COLO668 (cell line): ENCODE measurements around the gene MYOM3.
"Not testable (repeated sequence)": the region's sequence is repeated elsewhere in the genome, so short reads cannot be mapped to it uniquely, and the experiment has no call there.

Source experiments
- DNase-seq: peaks from one replicate; lab custom pipeline; 2025; ENCODE audit not compliant: unreplicated experiment; lab: John Stamatoyannopoulos, UW

Gene MYOM3

GRCh38 chr1:24008574-24009184, 103.3 kb downstream of the MYOM3 start:
- not testable (repeated sequence) for DNase-seq

GRCh38 chr1:24007079-24007478, 104.9 kb downstream of the MYOM3 start:
- no peak for DNase-seq
